ENCODE results near the gene ZNF138.

ZNF138 gene

GRCh38 chr7:64876792-64877713, 82.8 kb downstream of the ZNF138 start:
- no peak for DNase-seq

- no peak for DNase-seq
These were observed 83.7 kb downstream of the ZNF138 start for GRCh38 chr7:64877714-64878610.

- DNase-seq: no peak
These were observed 84.5 kb downstream of the ZNF138 start for GRCh38 chr7:64878684-64879083.

- no peak for DNase-seq
These were observed 85.0 kb downstream of the ZNF138 start for GRCh38 chr7:64879086-64879730.

- DNase-seq: no peak
These were observed 85.6 kb downstream of the ZNF138 start for GRCh38 chr7:64879800-64880199.

- DNase-seq: no peak
These were observed 86.4 kb downstream of the ZNF138 start for GRCh38 chr7:64880322-64881297.

- DNase-seq: no peak
These were observed 87.4 kb downstream of the ZNF138 start for GRCh38 chr7:64881461-64882287.

- DNase-seq: no peak
These were observed 88.3 kb downstream of the ZNF138 start for GRCh38 chr7:64882341-64883112.
